GM13977 (cell line): ENCODE measurements around the gene ALPK1.
"Not testable (repeated sequence)": the region's sequence is repeated elsewhere in the genome, so short reads cannot be mapped to it uniquely, and the experiment has no call there.

Experiments used
- DNase-seq: peaks from one replicate; pipeline ENCODE4 v3.0.0; 2012; ENCODE audit warnings: low spot score
- in situ Hi-C: fragments of 300-500 bp; cut with MboI; formaldehyde crosslinking; loops from one replicate; pipeline ENCODE4 v1.12.0; 2022; ENCODE audit warnings: low sequenced_read_pairs, low pct_unique_long_range_greater_than_20kb, mixed read lengths, inconsistent platforms; ENCODE audit not compliant: unreplicated experiment
- TF ChIP-seq, protein P1 (sequence below): IDR thresholded peaks from 2 replicates; pipeline ENCODE4 v1.5.1; 2012; ENCODE audit warnings: mild to moderate bottlenecking, control low read depth; ENCODE audit not compliant: insufficient read depth; ENCODE audit errors: extremely low read depth, missing control alignments

ALPK1 gene

DNA sequence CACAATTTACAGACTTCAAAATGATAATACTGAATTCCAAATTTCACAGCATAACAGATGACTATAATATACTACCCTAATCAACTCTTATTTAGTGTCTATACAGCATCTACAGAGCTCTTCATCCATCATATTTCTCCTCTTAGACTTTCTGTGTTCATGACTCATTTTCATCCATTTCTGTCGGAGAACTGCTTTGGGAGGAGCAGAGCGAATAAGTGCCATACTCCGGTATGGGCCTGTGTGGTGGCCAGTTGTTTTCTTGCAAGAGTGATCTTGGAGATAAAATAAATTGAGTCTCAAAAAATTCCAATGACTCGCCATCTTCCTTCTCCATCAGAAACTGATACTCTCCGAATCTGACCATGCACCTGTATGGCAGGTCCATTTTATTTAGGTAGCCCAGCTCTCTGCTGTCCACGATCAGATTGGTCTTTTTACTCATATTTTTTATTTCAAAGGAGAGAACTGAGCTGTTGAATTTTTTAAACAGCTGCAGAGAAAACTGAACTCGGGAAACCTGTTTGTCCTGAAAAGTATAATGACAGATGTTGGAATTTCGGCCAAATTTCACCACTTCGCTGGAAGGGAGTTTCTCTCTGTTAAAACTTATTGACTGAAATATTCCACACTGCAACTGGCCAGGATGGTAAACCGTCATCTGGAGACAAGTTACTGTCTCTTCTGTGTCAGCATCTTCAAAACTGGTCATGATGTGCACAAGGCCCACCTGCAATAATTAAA, 19.3 kb upstream of the ALPK1 start:
- DNase-seq: no peak
- TF ChIP-seq, protein P1, sequence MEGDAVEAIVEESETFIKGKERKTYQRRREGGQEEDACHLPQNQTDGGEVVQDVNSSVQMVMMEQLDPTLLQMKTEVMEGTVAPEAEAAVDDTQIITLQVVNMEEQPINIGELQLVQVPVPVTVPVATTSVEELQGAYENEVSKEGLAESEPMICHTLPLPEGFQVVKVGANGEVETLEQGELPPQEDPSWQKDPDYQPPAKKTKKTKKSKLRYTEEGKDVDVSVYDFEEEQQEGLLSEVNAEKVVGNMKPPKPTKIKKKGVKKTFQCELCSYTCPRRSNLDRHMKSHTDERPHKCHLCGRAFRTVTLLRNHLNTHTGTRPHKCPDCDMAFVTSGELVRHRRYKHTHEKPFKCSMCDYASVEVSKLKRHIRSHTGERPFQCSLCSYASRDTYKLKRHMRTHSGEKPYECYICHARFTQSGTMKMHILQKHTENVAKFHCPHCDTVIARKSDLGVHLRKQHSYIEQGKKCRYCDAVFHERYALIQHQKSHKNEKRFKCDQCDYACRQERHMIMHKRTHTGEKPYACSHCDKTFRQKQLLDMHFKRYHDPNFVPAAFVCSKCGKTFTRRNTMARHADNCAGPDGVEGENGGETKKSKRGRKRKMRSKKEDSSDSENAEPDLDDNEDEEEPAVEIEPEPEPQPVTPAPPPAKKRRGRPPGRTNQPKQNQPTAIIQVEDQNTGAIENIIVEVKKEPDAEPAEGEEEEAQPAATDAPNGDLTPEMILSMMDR: no peak
- in situ Hi-C loops: no loop called here

DNA sequence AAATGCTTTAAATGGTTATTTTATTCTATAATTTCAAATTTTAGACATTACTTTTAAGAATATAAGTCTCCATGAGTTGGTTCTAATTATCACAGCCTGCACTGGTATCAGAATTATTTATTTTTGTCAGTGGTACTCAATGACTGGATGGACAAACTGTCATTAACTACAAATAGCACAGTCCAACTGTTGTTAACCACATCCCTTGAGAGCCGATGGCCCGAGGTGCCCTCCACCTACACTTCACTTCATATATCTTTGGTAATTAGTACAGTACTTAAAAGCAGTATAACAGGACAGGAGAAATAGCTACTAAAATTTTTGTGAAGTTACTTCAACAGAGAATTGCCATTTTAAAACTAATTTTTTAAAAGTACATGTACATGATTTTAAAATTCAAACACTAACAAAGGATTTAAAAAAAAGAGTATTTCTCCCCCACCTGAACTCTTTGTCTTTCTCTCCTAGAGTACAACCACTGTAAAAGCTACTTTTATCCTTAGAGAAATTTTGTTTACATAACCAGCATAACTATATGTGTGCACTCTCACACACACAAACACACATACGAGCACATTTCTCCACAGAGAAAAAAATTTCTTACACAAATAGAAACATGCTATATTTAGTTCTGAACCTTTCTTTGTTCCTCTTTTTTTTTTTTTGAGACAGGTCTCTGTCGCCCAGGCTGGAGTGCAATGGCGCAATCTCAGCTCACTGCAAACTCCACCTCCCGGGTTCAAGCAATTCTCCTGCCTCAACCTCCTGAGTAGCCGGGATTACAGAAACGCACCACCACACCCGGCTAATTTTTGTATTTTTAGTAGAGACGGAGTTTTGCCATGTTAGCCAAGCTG, 17.9 kb upstream of the ALPK1 start:
- TF ChIP-seq, protein P1: no peak
- no peak for DNase-seq
- in situ Hi-C loops: no loop called here

DNA sequence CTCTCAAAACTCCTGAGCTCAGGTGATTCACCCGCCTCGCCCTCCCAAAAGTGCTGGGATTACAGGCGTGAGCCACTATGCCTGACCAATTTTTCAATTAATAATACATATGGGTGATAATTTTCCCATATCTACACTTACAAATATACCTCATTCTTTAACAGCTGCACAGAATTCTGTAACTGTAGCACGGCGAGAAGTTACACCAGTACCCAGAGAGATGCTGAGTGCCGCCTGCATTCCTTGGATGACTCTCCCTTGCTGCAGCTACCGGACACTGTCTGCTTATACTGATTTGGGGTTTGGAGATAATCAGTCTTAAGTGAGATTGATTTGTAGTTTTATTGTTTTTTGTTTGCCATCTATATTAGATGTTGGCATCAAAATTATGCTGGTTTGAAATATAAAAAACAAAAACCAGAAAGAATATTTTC, 17.3 kb upstream of the ALPK1 start:
- TF ChIP-seq, protein P1: no peak
- DNase-seq: no peak
- in situ Hi-C loops: no loop called here

DNA sequence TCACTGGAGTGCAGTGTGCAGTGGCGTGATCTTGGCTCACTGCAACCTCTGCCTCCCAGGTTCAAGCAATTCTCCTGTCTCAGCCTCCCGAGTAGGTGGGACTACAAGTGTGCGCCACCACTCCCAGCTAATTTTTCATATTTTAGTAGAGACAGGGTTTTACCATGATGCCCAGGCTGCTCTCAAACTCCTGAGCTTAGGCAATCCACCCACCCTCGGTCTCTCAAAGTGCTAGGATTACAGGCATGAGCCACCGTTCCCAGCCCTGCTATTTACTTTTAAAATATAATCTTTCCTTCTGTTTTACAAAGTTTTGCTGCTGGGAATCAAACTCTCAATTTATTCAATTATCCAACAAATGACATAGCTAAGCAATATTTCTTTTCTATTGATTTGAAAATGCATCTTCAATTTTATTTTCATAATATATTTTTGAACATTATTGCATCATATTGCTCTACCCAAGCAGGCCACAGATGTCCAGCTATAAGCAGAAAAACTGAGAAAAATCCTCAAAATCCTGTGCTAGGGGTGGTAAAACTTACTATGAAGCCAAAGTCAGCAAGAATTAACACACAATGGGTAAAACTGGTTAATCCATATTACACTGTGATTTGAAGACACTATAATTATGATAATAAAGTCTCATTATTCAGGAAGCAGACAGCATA, 16.6 kb upstream of the ALPK1 start:
- TF ChIP-seq, protein P1: no peak

GRCh38 chr4:112281895-112282398, 15.2 kb upstream of the ALPK1 start:
- DNase-seq, in situ Hi-C loops: not testable (repeated sequence)

More for the DNA sequence above, 16.6 kb upstream of the ALPK1 start:
- in situ Hi-C loops: no loop called here
- DNase-seq: no peak

DNA sequence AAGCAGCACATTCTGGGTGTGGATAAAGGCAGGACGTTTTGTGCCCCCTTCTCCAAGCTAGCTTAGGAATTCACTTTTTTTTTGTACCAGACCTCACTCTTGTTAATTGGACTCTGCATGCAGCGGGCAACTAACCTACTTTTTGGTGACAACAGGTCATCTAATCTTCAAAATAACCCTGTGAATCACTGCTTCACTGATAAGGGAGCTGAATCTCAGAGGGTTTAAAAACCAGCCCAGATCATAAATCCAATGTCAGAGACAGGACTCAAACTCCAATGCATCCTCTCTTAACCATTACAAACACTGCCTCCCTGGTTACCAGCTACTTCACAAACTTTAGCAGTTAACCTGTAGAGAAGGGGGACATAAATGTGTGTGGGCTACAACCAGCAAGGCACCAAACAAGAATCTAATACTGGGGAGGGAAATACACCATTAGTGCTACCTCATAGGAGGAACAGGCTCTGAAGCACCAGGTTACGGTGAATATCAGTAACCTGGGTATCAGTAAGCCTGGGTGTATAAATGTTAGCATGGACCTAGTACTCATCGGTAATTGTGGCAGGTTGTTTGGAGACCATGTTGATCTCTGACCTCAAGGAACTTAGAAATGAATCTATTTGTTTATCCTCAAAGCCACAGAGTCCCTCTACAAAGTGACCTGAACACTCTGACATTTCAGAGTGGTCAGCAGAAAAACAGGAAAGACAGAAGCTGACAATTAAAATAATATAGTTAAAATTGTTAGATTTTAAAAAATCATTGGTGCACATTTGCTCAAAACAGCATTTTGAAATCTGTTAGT, 14.1 kb upstream of the ALPK1 start:
- in situ Hi-C loops: no loop called here
- DNase-seq: no peak
- TF ChIP-seq, protein P1: no peak
